NCI-H2107 (cell line): ENCODE measurements around the gene SLC16A8.
"Not testable (repeated sequence)": the region's sequence is repeated elsewhere in the genome, so short reads cannot be mapped to it uniquely, and the experiment has no call there.

ENCODE experiments used
- DNase-seq: peaks from one replicate; lab custom pipeline; 2025; lab: John Stamatoyannopoulos, UW

Gene SLC16A8

GRCh38 chr22:38083931-38084631 is at the start of gene SLC16A8:
Gene SLC16A8 (minus strand): TSS chr22:38084184. CDS start chr22:38082873, 1,311 bp downstream.
- no peak for DNase-seq

GRCh38 chr22:38133331-38133730 is 49.3 kb upstream of the SLC16A8 start:
- no peak for DNase-seq

- DNase-seq, result no peak
Measured at GRCh38 chr22:38132794-38133193, 48.8 kb upstream of the SLC16A8 start.

- DNase-seq, result no peak
Measured at GRCh38 chr22:38132136-38132535, 48.2 kb upstream of the SLC16A8 start.

- DNase-seq, result no peak
Measured at GRCh38 chr22:38131399-38131798, 47.4 kb upstream of the SLC16A8 start.

GRCh38 chr22:38129856-38130255 is 45.9 kb upstream of the SLC16A8 start:
- DNase-seq, result no peak

- DNase-seq, result no peak
Measured at GRCh38 chr22:38129021-38129420, 45.0 kb upstream of the SLC16A8 start.

- no peak for DNase-seq
Measured at GRCh38 chr22:38127869-38128268, 43.9 kb upstream of the SLC16A8 start.

GRCh38 chr22:38126928-38127668 is 43.1 kb upstream of the SLC16A8 start:
- DNase-seq, result no peak

- DNase-seq, result no peak
Measured at GRCh38 chr22:38125751-38126201, 41.8 kb upstream of the SLC16A8 start.

- no peak for DNase-seq
Measured at GRCh38 chr22:38125038-38125610, 41.1 kb upstream of the SLC16A8 start.

- no peak for DNase-seq
Measured at GRCh38 chr22:38124236-38124974, 40.4 kb upstream of the SLC16A8 start.

GRCh38 chr22:38122616-38123015 is 38.6 kb upstream of the SLC16A8 start:
- DNase-seq, result no peak

- no peak for DNase-seq
Measured at GRCh38 chr22:38120359-38121110, 36.6 kb upstream of the SLC16A8 start.

- not testable (repeated sequence) for DNase-seq
Measured at GRCh38 chr22:38118747-38119146, 34.8 kb upstream of the SLC16A8 start.

GRCh38 chr22:38118182-38118581 is 34.2 kb upstream of the SLC16A8 start:
- no peak for DNase-seq

GRCh38 chr22:38117556-38117955 is 33.6 kb upstream of the SLC16A8 start:
- DNase-seq, result not testable (repeated sequence)

GRCh38 chr22:38115423-38116205 is 31.6 kb upstream of the SLC16A8 start:
- no peak for DNase-seq

- DNase-seq, result peak; percentile 22
Measured at GRCh38 chr22:38114484-38115398, 30.8 kb upstream of the SLC16A8 start.

- no peak for DNase-seq
Measured at GRCh38 chr22:38112381-38112780, 28.4 kb upstream of the SLC16A8 start.
